HL-60 (cell line): ENCODE measurements around the gene GRPEL2.

Source experiments
- DNase-seq, 2 experiments: peaks; one replicate each; pipeline ENCODE4 v3.0.0-alpha.2; 2010 to 2020; ENCODE audit warnings: low read depth in 1 of 2, low spot score in 1 of 2
- H3K27ac ChIP-seq: fragments of 250-450 bp; sonication (Bioruptor Pico); replicated peaks from 2 replicates; pipeline ENCODE4 v1.5.1; 2020; ENCODE audit warnings: mild to moderate bottlenecking, moderate library complexity
- H3K27me3 ChIP-seq: fragments of 250-450 bp; sonication (Bioruptor Pico); 2 replicates; pipeline ENCODE4 v1.5.1; 2021; ENCODE audit warnings: mild to moderate bottlenecking, moderate library complexity; ENCODE audit not compliant: insufficient read depth, poor library complexity, severe bottlenecking
- H3K4me3 ChIP-seq: replicated peaks from 2 replicates; pipeline ENCODE4 v1.5.1; 2011; ENCODE audit warnings: mild to moderate bottlenecking, control low read depth, low read length; ENCODE audit not compliant: insufficient read depth
- CTCF ChIP-seq: IDR thresholded peaks from one replicate; pipeline ENCODE4 v1.5.1; 2011; ENCODE audit warnings: low read length, control low read depth, inconsistent platforms; ENCODE audit not compliant: insufficient read depth
- GABPA ChIP-seq: IDR thresholded peaks from 2 replicates; pipeline ENCODE4 v1.6.1; 2012; ENCODE audit warnings: low read depth
- POLR2AphosphoS5 ChIP-seq: IDR thresholded peaks from 2 replicates; pipeline ENCODE4 v1.6.1; 2012; ENCODE audit warnings: low read depth
- REST ChIP-seq: IDR thresholded peaks from 2 replicates; pipeline ENCODE4 v1.6.1; 2012; ENCODE audit warnings: low read depth; ENCODE audit not compliant: insufficient replicate concordance
- SPI1 ChIP-seq: IDR thresholded peaks from 2 replicates; pipeline ENCODE4 v1.6.1; 2012; ENCODE audit warnings: low read depth, mild to moderate bottlenecking, borderline replicate concordance

The GRPEL2 gene

GRCh38 chr5:149314571-149315111 is 30.7 kb upstream of the GRPEL2 start:
- Histone ChIP-seq H3K4me3 (no peak overlapping the region), H3K27me3 (no peaks in the 10 kb centered on the region), H3K27ac (no peak overlapping the region)
- no peak for DNase-seq
- TF ChIP-seq POLR2AphosphoS5 (no peak), GABPA (no peak), CTCF (no peak), REST (no peak), SPI1 (no peak)

GRCh38 chr5:149315753-149316152 is 29.5 kb upstream of the GRPEL2 start:
- H3K4me3 ChIP-seq, result no peak overlapping the region
- H3K27ac ChIP-seq, result no peak overlapping the region
- no peaks in the 10 kb centered on the region for H3K27me3 ChIP-seq
- DNase-seq, result no peak
- TF ChIP-seq GABPA (no peak), REST (no peak)

- no peak overlapping the region for H3K4me3 ChIP-seq
- no peak overlapping the region for H3K27ac ChIP-seq
- TF ChIP-seq SPI1 (no peak), CTCF (peak; percentile 43)
- no peaks in the 10 kb centered on the region for H3K27me3 ChIP-seq
- peak; percentile 8 to 20 for DNase-seq
These were observed 27.8 kb upstream of the GRPEL2 start for GRCh38 chr5:149317281-149318048.

GRCh38 chr5:149319174-149319573 is 26.1 kb upstream of the GRPEL2 start:
- H3K27ac ChIP-seq, result no peak overlapping the region
- TF ChIP-seq POLR2AphosphoS5 (no peak), CTCF (no peak)
- no peak for DNase-seq
- H3K4me3 ChIP-seq, result no peak overlapping the region
- no peaks in the 10 kb centered on the region for H3K27me3 ChIP-seq
